C4-2B (cell line): ENCODE results near the gene PLXNA4.

Source experiments
- CTCF ChIP-seq: fragments of 450-650 bp; conservative IDR thresholded peaks from 2 replicates; pipeline ENCODE4 v1.5.1; 2017; ENCODE audit warnings: mild to moderate bottlenecking
- ZFX ChIP-seq: fragments of 450-650 bp; IDR thresholded peaks from 2 replicates; pipeline ENCODE4 v1.6.1; 2017

GRCh38 chr7:132145466-132145865, 430.8 kb downstream of the PLXNA4 start:
- TF ChIP-seq CTCF (no peak), ZFX (no peak)
